KMS-11 (cell line): Measurements from ENCODE around the gene LRRC75A.

Experiments used
- H2AFZ ChIP-seq: fragments of 200-600 bp; sonication (generic); 2 replicates; pipeline ENCODE4 v1.6.1; 2016; ENCODE audit warnings: antibody characterized with exemption, mixed run types, low read depth
- H3K27ac ChIP-seq: fragments of 200-600 bp; sonication (generic); 2 replicates; pipeline ENCODE4 v1.6.1; 2016; ENCODE audit warnings: mild to moderate bottlenecking, mixed run types
- H3K27me3 ChIP-seq: fragments of 200-600 bp; sonication (generic); 2 replicates; pipeline ENCODE4 v1.6.1; 2017; ENCODE audit warnings: mild to moderate bottlenecking, low read depth, mixed run types, moderate library complexity; ENCODE audit not compliant: insufficient read depth
- H3K36me3 ChIP-seq: fragments of 200-600 bp; sonication (generic); 2 replicates; pipeline ENCODE4 v1.6.1; 2017; ENCODE audit warnings: mild to moderate bottlenecking, mixed run types; ENCODE audit not compliant: insufficient read depth
- H3K4me1 ChIP-seq: fragments of 200-600 bp; sonication (generic); 2 replicates; pipeline ENCODE4 v1.6.1; 2016; ENCODE audit warnings: mild to moderate bottlenecking, low read depth, mixed run types; ENCODE audit not compliant: poor library complexity, severe bottlenecking
- H3K4me2 ChIP-seq: fragments of 200-600 bp; sonication (generic); 2 replicates; pipeline ENCODE4 v1.7.0; 2016; ENCODE audit warnings: mild to moderate bottlenecking, mixed run types
- H3K4me3 ChIP-seq: fragments of 200-600 bp; sonication (generic); IDR thresholded peaks from 2 replicates; pipeline ENCODE4 v1.6.1; 2017; ENCODE audit warnings: low read depth, low read length, mixed read lengths; ENCODE audit not compliant: insufficient read depth
- H3K79me2 ChIP-seq: fragments of 200-600 bp; sonication (generic); 2 replicates; pipeline ENCODE4 v1.6.1; 2016; ENCODE audit warnings: low read depth, mixed run types; ENCODE audit not compliant: insufficient read depth
- H3K9ac ChIP-seq: fragments of 200-600 bp; sonication (generic); 2 replicates; pipeline ENCODE4 v1.6.1; 2016; ENCODE audit warnings: mild to moderate bottlenecking, mixed run types
- H4K20me1 ChIP-seq: fragments of 200-600 bp; sonication (generic); 2 replicates; pipeline ENCODE4 v1.6.1; 2016; ENCODE audit warnings: mild to moderate bottlenecking, mixed run types; ENCODE audit not compliant: insufficient read depth
- CTCF ChIP-seq: fragments of 200-600 bp; sonication (generic); conservative IDR thresholded peaks from 2 replicates; pipeline ENCODE4 v1.6.1; 2017; ENCODE audit warnings: low read depth, mild to moderate bottlenecking, antibody characterized with exemption, low read length, moderate library complexity, mixed read lengths

Gene LRRC75A

GRCh38 chr17:16479264-16479663 is 12.7 kb downstream of the LRRC75A start:
- H3K4me1 ChIP-seq: no peaks in the 10 kb centered on the region
- H3K27me3 ChIP-seq: no peaks in the 10 kb centered on the region
- H3K9ac ChIP-seq: no peak overlapping the region
- no peak for TF ChIP-seq CTCF
- H3K27ac ChIP-seq: no peak overlapping the region
- H4K20me1 ChIP-seq: no peaks in the 10 kb centered on the region
- H3K4me3 ChIP-seq: no peak overlapping the region
- no peaks in the 10 kb centered on the region for H3K79me2 ChIP-seq
- H3K36me3 ChIP-seq: no peaks in the 10 kb centered on the region
- H3K4me2 ChIP-seq: no peak overlapping the region
- H2AFZ ChIP-seq: no peak overlapping the region

- Histone ChIP-seq H3K4me1 (no peaks in the 10 kb centered on the region), H2AFZ (no peak overlapping the region), H4K20me1 (no peaks in the 10 kb centered on the region), H3K27me3 (no peaks in the 10 kb centered on the region), H3K4me2 (no peak overlapping the region), H3K27ac (no peak overlapping the region), H3K36me3 (no peaks in the 10 kb centered on the region), H3K4me3 (no peak overlapping the region), H3K79me2 (no peaks in the 10 kb centered on the region), H3K9ac (no peak overlapping the region)
- TF ChIP-seq CTCF: no peak
These were observed 13.3 kb downstream of the LRRC75A start for GRCh38 chr17:16478649-16479048.

GRCh38 chr17:16477666-16478065 is 14.3 kb downstream of the LRRC75A start:
- TF ChIP-seq CTCF: no peak
- Histone ChIP-seq H4K20me1 (no peaks in the 10 kb centered on the region), H3K79me2 (no peaks in the 10 kb centered on the region), H3K36me3 (no peaks in the 10 kb centered on the region), H3K27ac (no peak overlapping the region), H3K9ac (no peak overlapping the region), H3K4me2 (no peak overlapping the region), H2AFZ (no peak overlapping the region), H3K27me3 (no peaks in the 10 kb centered on the region), H3K4me1 (no peaks in the 10 kb centered on the region), H3K4me3 (no peak overlapping the region)

- TF ChIP-seq CTCF: no peak
- no peak overlapping the region for H3K4me2 ChIP-seq
- H3K27ac ChIP-seq: no peak overlapping the region
- H3K27me3 ChIP-seq: no peaks in the 10 kb centered on the region
- no peak overlapping the region for H2AFZ ChIP-seq
- H3K4me1 ChIP-seq: no peaks in the 10 kb centered on the region
- no peaks in the 10 kb centered on the region for H3K79me2 ChIP-seq
- H3K36me3 ChIP-seq: no peaks in the 10 kb centered on the region
- no peak overlapping the region for H3K4me3 ChIP-seq
- no peak overlapping the region for H3K9ac ChIP-seq
- no peaks in the 10 kb centered on the region for H4K20me1 ChIP-seq
These were observed 14.7 kb downstream of the LRRC75A start for GRCh38 chr17:16477255-16477654.

- no peak overlapping the region for H3K27ac ChIP-seq
- no peak for TF ChIP-seq CTCF
- no peak overlapping the region for H3K4me2 ChIP-seq
- no peaks in the 10 kb centered on the region for H3K36me3 ChIP-seq
- no peak overlapping the region for H3K9ac ChIP-seq
- no peak overlapping the region for H2AFZ ChIP-seq
- no peaks in the 10 kb centered on the region for H4K20me1 ChIP-seq
- no peaks in the 10 kb centered on the region for H3K27me3 ChIP-seq
- no peak overlapping the region for H3K4me3 ChIP-seq
- H3K4me1 ChIP-seq: no peaks in the 10 kb centered on the region
- H3K79me2 ChIP-seq: no peaks in the 10 kb centered on the region
These were observed 16.8 kb downstream of the LRRC75A start for GRCh38 chr17:16475179-16475704.
